ENCODE measurements around the gene SMOC2.

The SMOC2 gene

DNA sequence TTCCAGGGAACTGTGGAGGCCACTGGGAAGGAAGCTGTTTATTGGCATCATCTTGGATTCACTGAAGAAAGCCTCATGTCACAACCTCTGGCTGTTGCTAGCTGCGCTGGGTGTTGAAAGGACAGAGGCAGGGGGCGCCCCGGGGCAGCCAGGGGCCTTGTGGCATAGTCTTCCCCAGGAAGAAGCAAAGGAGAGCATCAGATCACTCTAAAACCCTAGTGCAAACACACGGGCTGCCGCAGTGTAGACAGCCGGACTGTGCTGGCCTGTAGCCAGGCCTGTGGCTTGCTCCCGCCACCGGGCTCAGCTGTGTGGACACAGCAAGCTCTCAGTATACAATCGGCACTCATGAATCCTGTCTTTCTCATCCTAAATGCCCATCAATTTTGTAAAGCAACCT is 23.8 kb upstream of the SMOC2 start:
- peak overlapping the region; percentile 13 for H3K27ac Mint-ChIP-seq
- peaks cover 66% of the 10 kb centered on the region for H3K4me1 Mint-ChIP-seq
- no peaks in the 10 kb centered on the region for H3K9me3 Mint-ChIP-seq
- no peak for DNase-seq
- H3K36me3 Mint-ChIP-seq (ENCODE audit: low read depth) = no peaks in the 10 kb centered on the region
- H3K4me3 Mint-ChIP-seq = no peak overlapping the region
- peaks cover 11% of the 10 kb centered on the region for H3K27me3 Mint-ChIP-seq (ENCODE audit: low read depth, poor library complexity)
- TF ChIP-seq, protein P1, sequence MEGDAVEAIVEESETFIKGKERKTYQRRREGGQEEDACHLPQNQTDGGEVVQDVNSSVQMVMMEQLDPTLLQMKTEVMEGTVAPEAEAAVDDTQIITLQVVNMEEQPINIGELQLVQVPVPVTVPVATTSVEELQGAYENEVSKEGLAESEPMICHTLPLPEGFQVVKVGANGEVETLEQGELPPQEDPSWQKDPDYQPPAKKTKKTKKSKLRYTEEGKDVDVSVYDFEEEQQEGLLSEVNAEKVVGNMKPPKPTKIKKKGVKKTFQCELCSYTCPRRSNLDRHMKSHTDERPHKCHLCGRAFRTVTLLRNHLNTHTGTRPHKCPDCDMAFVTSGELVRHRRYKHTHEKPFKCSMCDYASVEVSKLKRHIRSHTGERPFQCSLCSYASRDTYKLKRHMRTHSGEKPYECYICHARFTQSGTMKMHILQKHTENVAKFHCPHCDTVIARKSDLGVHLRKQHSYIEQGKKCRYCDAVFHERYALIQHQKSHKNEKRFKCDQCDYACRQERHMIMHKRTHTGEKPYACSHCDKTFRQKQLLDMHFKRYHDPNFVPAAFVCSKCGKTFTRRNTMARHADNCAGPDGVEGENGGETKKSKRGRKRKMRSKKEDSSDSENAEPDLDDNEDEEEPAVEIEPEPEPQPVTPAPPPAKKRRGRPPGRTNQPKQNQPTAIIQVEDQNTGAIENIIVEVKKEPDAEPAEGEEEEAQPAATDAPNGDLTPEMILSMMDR (IDR thresholded peaks at IDR 0.05) = no peak

DNA sequence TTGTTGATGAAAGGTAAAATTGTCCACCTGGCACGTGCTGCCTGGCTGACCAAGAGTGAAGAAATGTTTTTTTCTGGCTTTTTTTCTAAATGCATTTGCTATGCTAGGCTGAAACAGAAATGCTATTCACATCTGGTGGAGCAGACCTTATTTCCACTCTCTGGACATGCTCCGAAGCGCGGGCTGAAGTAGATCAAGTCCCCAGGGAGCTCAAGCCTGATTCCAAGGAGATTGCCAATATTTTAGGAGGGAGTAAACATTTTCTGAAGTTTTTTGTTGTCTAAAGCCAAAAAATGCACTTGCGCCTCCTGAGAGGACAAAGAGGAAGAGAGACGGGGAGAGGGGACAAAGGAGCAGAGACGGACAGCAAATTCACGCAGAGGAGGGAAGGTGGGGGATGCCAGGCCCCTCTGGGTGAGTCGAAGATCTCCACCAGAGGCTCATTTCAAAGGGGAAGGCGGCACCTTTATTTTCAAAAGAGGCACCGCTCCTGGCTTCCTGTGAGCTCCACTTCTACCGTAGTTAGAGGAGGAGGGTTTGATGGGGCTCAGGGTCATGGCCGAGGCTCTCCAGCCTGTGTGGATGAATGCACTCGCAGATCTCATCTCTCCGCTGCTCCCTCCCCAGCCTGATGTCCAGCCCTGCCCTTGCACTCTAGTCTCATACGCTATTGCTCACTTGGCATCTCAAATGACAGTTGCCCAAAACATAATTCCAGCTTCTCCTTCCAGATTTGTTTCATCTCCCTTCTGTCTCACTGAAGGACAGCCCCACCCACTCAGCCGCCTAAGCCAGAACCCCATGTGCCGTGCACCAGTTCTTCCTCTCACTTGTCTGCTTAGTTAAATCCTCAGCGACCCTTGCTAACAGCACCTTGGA is 23.1 kb upstream of the SMOC2 start:
- peak overlapping the region; percentile 71 for H3K27ac Mint-ChIP-seq
- peaks cover 66% of the 10 kb centered on the region for H3K4me1 Mint-ChIP-seq
- TF ChIP-seq, protein P1 (IDR thresholded peaks at IDR 0.05) = no peak
- peaks cover 16% of the 10 kb centered on the region for H3K27me3 Mint-ChIP-seq (ENCODE audit: low read depth, poor library complexity)
- peak; percentile 36 for DNase-seq
- no peaks in the 10 kb centered on the region for H3K9me3 Mint-ChIP-seq
- no peaks in the 10 kb centered on the region for H3K36me3 Mint-ChIP-seq (ENCODE audit: low read depth)
- H3K4me3 Mint-ChIP-seq = peak overlapping the region; percentile 67

DNA sequence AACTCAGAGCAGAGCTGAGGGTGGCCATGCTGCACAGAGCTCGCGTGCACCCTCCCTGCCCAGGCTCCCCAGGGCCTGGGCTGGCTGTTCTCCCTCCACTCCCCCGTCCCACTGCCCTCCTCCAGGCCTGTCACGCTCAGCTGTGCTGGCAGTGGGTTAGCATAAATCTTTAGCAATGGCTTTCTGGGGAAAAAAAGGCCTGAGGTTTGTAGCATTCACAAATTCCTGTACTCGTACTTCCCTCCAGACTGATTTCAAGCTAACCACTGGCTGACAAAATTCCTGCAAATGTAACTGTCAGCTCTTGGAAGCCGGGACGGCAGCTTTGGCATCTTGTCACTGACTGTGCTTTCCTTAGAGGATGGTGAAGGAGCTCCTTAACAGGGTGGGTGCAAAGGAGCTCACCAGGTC is 22.3 kb upstream of the SMOC2 start:
- Mint-ChIP-seq H3K27ac (peak overlapping the region; percentile 75), H3K4me3 (peak overlapping the region; percentile 67), H3K27me3 (ENCODE audit: low read depth, poor library complexity) (peaks cover 16% of the 10 kb centered on the region), H3K36me3 (ENCODE audit: low read depth) (no peaks in the 10 kb centered on the region), H3K4me1 (peaks cover 66% of the 10 kb centered on the region), H3K9me3 (no peaks in the 10 kb centered on the region)
- DNase-seq = peak; percentile 49
- TF ChIP-seq, protein P1 (IDR thresholded peaks at IDR 0.05) = no peak

DNA sequence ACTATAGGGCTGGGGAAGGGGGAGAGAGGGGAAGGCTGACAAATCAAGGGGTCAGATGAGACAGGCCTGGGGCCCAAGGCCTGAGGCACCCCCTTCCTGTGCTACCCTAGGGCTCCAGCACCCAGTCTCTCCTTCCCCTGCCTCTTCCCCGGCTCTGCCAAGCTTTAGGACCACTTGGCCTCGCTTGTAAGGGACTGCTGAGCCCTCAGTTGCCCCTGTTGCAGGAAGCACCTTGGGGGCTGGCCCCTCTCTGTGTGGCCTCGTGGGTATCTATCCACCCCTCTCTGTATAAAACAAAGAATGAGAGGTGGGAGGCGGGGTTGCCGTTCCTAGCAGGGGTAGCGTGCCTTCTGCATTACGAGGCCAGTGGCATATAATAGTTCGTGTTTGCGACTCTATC is 21.4 kb upstream of the SMOC2 start:
- Mint-ChIP-seq H3K4me3 (no peak overlapping the region), H3K9me3 (no peaks in the 10 kb centered on the region), H3K36me3 (ENCODE audit: low read depth) (no peaks in the 10 kb centered on the region), H3K27ac (no peak overlapping the region), H3K4me1 (peaks cover 58% of the 10 kb centered on the region), H3K27me3 (ENCODE audit: low read depth, poor library complexity) (peaks cover 13% of the 10 kb centered on the region)
- TF ChIP-seq, protein P1 (IDR thresholded peaks at IDR 0.05) = no peak
- no peak for DNase-seq

DNA sequence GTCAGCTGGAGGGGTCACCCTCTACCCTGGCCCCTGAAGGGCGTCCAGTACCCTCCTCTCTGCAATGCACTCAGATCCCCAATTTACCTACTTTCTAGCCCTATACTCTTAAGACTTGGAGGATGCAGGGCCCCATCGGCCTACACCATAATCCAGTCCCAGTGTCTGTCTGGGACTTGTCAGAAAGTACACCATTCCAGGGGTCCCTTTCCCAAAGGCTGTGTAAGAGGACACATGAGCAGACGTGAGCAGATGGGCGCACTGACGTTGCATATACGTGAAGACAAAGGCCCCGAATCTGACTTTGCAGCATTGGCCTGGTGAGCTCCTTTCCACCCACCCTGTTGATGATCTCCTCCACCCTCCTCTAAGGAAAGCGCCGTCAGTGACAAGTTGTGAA is 20.9 kb upstream of the SMOC2 start:
- TF ChIP-seq, protein P1 (IDR thresholded peaks at IDR 0.05) = no peak
- DNase-seq = no peak
- peak overlapping the region; percentile 10 for H3K4me3 Mint-ChIP-seq

DNA sequence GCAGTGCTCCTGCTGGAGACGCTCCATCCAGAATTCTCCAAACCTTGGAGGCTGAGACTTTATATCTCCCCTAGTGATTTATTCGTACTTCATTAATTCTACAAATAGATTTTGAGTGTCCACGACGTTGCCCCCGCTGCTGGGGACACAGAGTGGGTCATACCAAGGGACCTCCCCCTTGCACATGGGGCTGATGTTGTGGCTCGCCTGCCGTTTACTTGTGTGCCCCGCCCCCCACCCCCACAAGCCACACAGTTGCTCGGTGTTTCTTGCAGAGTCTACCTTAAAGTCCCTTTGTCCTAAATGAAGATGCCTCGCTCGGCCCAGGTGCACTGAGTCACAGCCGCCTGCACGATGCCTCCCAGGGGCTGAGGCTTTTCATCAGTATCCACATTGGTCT is 20.3 kb upstream of the SMOC2 start:
- Mint-ChIP-seq H3K27ac (no peak overlapping the region), H3K27me3 (ENCODE audit: low read depth, poor library complexity) (peaks cover 13% of the 10 kb centered on the region), H3K9me3 (no peaks in the 10 kb centered on the region), H3K4me1 (peaks cover 50% of the 10 kb centered on the region), H3K4me3 (no peak overlapping the region), H3K36me3 (ENCODE audit: low read depth) (no peaks in the 10 kb centered on the region)
- DNase-seq = no peak
- TF ChIP-seq, protein P1 (IDR thresholded peaks at IDR 0.05) = no peak

More for the DNA sequence above, 20.9 kb upstream of the SMOC2 start:
- Mint-ChIP-seq H3K4me1 (peaks cover 53% of the 10 kb centered on the region), H3K9me3 (no peaks in the 10 kb centered on the region), H3K27ac (no peak overlapping the region), H3K27me3 (ENCODE audit: low read depth, poor library complexity) (peaks cover 13% of the 10 kb centered on the region), H3K36me3 (ENCODE audit: low read depth) (no peaks in the 10 kb centered on the region)

Data from nephron progenitor cell (in vitro differentiated cells).